Cardiac fibroblast (primary cell): Measurements from ENCODE around the gene IFITM10.

Experiments
- DNase-seq, 2 donors: peaks; one replicate each; pipeline versions ENCODE4 v3.0.0 to v3.0.0-alpha.2; 2010; ENCODE audit warnings: low read depth in 2 of 2
- H3K4me3 ChIP-seq, 2 donors: replicated peaks in 1 of 2; 1 replicate in 1 of 2; 2 replicates in 1 of 2; pipeline ENCODE4 v1.5.1; 2011; ENCODE audit warnings: low read depth in 2 of 2, low read length in 2 of 2, mild to moderate bottlenecking in 2 of 2, moderate library complexity in 1 of 2
- TF ChIP-seq, protein P1 (sequence below): IDR thresholded peaks from one replicate; pipeline ENCODE4 v1.5.1; 2011; ENCODE audit warnings: low read depth, mild to moderate bottlenecking, low read length, inconsistent platforms

Gene IFITM10

DNA sequence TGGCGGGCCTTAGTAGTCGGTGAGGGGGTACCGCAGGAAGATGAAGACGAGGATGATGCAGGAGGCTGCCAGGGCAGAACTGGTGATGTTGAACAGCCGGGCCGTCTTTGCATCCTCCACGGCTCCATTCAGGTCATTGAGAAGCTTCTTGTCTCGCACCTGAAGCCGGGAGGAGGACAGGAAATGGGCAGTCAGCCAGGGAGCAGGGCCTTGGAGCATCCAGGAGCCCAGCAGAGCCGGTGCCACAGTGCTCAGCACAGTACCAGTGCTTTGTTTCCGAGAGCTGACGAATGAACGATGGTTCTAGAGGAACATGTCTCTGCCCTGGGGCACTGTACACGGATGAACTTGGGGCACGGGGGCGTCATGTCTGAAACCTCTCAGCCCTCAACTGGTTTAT is 15.1 kb downstream of the IFITM10 start:
- DNase-seq = no peak
- TF ChIP-seq, protein P1, sequence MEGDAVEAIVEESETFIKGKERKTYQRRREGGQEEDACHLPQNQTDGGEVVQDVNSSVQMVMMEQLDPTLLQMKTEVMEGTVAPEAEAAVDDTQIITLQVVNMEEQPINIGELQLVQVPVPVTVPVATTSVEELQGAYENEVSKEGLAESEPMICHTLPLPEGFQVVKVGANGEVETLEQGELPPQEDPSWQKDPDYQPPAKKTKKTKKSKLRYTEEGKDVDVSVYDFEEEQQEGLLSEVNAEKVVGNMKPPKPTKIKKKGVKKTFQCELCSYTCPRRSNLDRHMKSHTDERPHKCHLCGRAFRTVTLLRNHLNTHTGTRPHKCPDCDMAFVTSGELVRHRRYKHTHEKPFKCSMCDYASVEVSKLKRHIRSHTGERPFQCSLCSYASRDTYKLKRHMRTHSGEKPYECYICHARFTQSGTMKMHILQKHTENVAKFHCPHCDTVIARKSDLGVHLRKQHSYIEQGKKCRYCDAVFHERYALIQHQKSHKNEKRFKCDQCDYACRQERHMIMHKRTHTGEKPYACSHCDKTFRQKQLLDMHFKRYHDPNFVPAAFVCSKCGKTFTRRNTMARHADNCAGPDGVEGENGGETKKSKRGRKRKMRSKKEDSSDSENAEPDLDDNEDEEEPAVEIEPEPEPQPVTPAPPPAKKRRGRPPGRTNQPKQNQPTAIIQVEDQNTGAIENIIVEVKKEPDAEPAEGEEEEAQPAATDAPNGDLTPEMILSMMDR = no peak
- H3K4me3 ChIP-seq = no peak overlapping the region

DNA sequence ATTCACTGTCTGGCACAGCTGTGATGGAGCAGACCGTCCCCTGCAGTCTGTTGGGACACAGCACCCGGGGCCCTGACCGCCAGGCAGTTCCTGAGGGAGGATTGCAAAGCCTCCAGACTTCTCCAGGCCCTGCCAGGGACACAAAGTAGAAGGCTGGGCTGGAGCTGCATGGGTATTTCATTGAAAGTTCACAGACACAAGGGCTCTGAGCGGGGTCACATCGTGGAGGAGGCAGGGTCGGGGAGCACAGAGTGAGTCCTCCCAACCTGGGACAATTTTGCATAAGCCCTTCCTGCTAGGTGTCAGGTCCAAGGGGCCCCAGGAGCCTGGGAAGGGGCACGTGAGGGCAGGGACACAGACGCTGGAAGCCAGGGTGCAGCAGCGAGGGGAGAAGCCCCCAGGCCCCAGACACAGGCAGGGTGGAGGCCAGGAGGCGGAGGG is 15.7 kb downstream of the IFITM10 start:
- H3K4me3 ChIP-seq = no peak overlapping the region
- DNase-seq = no peak
- TF ChIP-seq, protein P1 = no peak

DNA sequence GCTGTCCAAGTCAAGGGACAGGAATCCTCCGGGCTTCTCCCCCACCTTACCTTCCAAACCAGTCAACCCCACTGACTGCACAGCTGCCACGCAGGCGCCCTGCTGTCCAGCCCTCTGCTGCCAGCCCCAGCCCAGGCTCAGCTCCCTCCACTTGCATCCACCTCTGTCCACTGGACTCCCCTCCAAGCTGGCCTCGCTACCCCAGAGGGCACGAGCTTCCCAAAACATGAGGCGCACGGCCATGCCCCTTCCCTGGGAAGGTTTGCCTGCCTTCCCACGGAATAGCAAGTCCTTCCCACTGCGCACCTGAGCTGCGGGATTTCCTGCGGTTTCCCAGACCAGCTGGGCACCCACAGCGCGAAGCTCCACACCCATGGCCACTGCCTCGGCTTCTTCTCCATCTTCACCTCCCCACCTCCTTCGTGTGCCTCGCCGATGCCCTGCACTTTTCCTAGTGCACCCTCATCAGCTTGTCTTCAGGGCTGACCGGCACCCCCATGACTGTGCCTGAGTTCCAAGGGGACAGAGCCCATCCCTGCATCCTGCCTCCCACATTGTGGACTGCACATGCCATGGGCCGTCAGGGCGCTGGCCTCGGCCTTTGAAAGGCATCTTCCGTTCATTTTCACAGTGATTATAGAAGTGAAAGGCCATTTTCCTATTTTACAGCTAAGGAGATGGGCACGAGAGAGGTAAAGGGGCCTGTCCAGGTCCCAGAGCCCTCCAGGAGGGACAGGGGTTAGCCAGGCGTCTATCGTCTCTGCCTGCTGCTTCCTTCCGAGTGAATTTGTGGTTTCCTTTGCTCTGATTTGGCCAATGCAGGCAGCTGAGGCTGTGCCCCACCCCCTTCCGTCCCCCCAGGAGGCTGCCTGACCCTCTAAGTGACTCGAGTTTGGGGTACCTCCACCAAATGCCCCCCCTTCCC is 16.4 kb downstream of the IFITM10 start:
- no peak overlapping the region for H3K4me3 ChIP-seq
- TF ChIP-seq, protein P1 = no peak
- no peak for DNase-seq

DNA sequence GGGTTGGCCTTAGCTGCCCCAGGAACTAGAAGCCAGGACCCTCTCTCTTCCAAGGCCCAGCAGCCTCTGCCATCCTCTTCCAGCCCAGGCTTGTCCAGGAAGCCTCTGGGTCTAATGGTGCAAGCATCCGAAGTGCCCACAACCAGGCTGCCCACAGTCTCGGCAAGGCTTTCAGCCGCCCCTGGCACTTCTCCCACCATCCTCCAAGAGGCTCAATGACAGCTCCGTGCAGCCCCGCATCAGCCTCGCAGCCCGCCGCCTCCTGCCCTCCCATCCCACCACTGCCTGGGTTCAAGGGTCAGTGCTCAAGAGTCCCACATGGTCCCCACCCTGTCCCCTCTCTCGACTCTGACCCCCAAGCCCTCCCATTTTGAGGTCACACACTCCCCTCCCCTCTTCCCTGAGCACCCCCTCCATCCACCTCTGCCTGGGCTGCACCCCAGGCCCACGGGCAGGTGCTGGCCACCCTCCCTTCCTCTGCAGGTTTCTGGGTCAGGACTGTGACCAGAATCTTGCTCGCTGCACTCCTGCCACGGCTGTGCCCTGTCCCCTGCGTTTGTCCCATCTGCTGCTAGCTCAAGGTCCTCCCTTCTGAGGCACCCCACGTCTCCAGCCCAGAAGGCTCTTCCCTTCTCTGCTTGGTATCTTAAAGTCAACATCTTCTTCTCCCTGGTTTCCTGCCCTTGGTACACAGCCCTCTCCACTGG is 17.2 kb downstream of the IFITM10 start:
- DNase-seq = no peak
- H3K4me3 ChIP-seq = no peak overlapping the region
- TF ChIP-seq, protein P1 = no peak

DNA sequence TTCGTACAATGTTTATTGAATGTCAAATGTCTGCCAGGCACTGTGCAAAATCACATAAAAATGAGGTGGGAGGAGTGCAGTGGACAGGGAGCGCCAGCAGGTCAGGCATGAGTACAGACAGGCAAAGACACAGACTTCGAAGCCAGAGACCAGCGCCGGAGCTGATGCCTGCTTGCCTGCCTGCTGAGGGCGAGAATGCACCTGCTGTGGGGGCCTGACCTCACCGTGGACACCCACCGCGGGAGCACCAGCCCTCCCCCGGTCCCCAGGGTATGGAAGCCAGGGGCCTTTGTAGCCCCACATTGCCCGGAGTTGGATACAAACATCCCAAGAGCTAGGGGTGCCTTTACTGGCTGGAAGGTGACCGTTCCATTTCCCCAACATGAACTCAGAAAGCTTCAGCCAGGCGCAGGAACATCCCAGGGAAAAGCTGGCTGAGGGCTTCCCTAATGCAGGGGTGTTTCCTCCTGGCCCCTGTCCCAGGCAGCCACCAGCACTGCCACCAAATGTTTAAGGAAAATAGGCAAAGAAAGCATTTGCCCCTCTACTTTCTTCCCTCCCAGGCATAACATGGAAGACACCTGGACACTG is 17.9 kb downstream of the IFITM10 start:
- no peak overlapping the region for H3K4me3 ChIP-seq
- TF ChIP-seq, protein P1 = no peak
- no peak for DNase-seq

DNA sequence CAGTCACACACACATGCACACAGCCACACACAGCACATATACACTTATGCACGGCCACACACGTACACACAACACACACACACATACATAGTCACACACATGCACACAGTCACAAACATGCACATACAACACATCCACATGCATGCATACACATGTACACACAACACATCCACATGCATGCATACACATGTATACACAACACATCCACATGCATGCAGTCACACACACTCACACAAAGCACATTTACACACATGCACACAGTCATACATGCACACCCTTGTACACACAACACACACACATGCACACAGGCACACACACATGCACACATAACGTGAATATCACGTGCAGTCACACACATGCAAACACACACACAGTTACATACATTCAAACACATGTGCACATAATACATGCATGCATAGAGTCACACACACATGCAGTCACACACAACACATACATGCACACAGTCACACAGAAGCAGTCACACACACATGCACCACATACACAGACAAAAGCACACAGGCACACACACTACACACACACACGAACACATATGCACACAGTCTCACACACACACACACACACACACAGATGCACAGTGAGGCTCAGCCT is 18.8 kb downstream of the IFITM10 start:
- no peak for DNase-seq
- TF ChIP-seq, protein P1 = no peak
- H3K4me3 ChIP-seq = no peak overlapping the region
